OCI-LY7 (cell line): ENCODE results near the gene C17orf50. TPM values are rescaled to one million over a fixed set of nuclear protein-coding genes. Genes with fewer than 3 reads are reported as not detected.

ENCODE experiments used
- BruUV-seq: library from RNA; stranded (reverse); fragments of 400-500 nt; replicated peaks from 2 replicates; lab custom pipeline; 2021; lab: Mats Ljungman, UMichigan
- CTCF ChIA-PET: fragments of 300-600 bp; sonication (Branson Sonifier 250); formaldehyde crosslinking; loops from one replicate; lab custom pipeline; 2022; ENCODE audit warnings: antibody characterized with exemption; ENCODE audit not compliant: unreplicated experiment; lab: Charles Lee
- POLR2A ChIA-PET: fragments of 300-600 bp; sonication (Branson Sonifier 250); formaldehyde crosslinking; loops from one replicate; lab custom pipeline; 2022; ENCODE audit warnings: antibody characterized with exemption; lab: Charles Lee
- DNase-seq: peaks from one replicate; pipeline ENCODE4 v3.0.0-alpha.2; 2015; ENCODE audit warnings: low spot score
- H2AFZ ChIP-seq: fragments of 200-600 bp; sonication (generic), shearing (Covaris generic); 2 replicates; pipeline ENCODE4 v1.6.1; 2014; ENCODE audit warnings: mild to moderate bottlenecking, antibody characterized with exemption, low read length, moderate library complexity
- H3K27ac ChIP-seq: fragments of 200-600 bp; sonication (generic); 2 replicates; pipeline ENCODE4 v1.5.1; 2014; ENCODE audit warnings: mixed run types, low read depth, mild to moderate bottlenecking, moderate library complexity, low read length, inconsistent platforms; ENCODE audit not compliant: poor library complexity, severe bottlenecking
- H3K36me3 ChIP-seq: fragments of 200-600 bp; sonication (generic); 2 replicates; pipeline ENCODE4 v1.6.1; 2014; ENCODE audit warnings: mild to moderate bottlenecking, antibody characterized with exemption, low read length, moderate library complexity, mixed read lengths; ENCODE audit not compliant: insufficient read depth
- H3K4me1 ChIP-seq: fragments of 200-600 bp; sonication (generic); 2 replicates; pipeline ENCODE4 v1.5.1; 2014; ENCODE audit warnings: mild to moderate bottlenecking, low read length; ENCODE audit not compliant: insufficient read depth, poor library complexity, severe bottlenecking
- H3K4me2 ChIP-seq: fragments of 200-600 bp; sonication (generic); 2 replicates; pipeline ENCODE4 v1.6.1; 2014; ENCODE audit warnings: mild to moderate bottlenecking, low read length
- H3K4me3 ChIP-seq: fragments of 200-600 bp; sonication (generic); 2 replicates; pipeline ENCODE4 v1.5.1; 2014; ENCODE audit warnings: mild to moderate bottlenecking, low read depth, low read length; ENCODE audit not compliant: poor library complexity, severe bottlenecking
- H3K79me2 ChIP-seq: fragments of 200-600 bp; sonication (generic); 2 replicates; pipeline ENCODE4 v1.6.1; 2016; ENCODE audit warnings: low read depth, mild to moderate bottlenecking, low read length, moderate library complexity, mixed read lengths; ENCODE audit not compliant: insufficient read depth
- H3K9me2 ChIP-seq: fragments of 200-600 bp; sonication (generic); 2 replicates; pipeline ENCODE4 v1.6.1; 2016; ENCODE audit warnings: mild to moderate bottlenecking, low read length, mixed read lengths; ENCODE audit not compliant: insufficient read depth
- H3K9me3 ChIP-seq: fragments of 200-600 bp; sonication (generic); 2 replicates; pipeline ENCODE4 v1.6.1; 2014; ENCODE audit warnings: mild to moderate bottlenecking, mixed run types, low read length, mixed read lengths
- H4K20me1 ChIP-seq: fragments of 200-600 bp; sonication (generic); 2 replicates; pipeline ENCODE4 v1.6.1; 2014; ENCODE audit warnings: mild to moderate bottlenecking, antibody characterized with exemption, low read length, moderate library complexity, mixed read lengths; ENCODE audit not compliant: insufficient read depth
- CTCF ChIP-seq: fragments of 200-600 bp; sonication (generic); conservative IDR thresholded peaks from 2 replicates; pipeline ENCODE4 v1.5.1; 2014; ENCODE audit warnings: mild to moderate bottlenecking, antibody characterized with exemption, low read length, moderate library complexity, mixed read lengths
- EZH2phosphoT487 ChIP-seq: fragments of 200-600 bp; sonication (generic); IDR thresholded peaks from 2 replicates; pipeline ENCODE4 v1.6.1; 2018; ENCODE audit warnings: low read depth, borderline replicate concordance, mild to moderate bottlenecking, mixed run types, antibody characterized with exemption, low read length, moderate library complexity, mixed read lengths
- intact Hi-C: fragments of 100-400 bp; cut with micrococcal nuclease; formaldehyde crosslinking; loops from one replicate; pipeline ENCODE4 v1.10.0; 2022; ENCODE audit not compliant: unreplicated experiment
- total RNA-seq, 2 experiments: library from RNA; depleted of rRNA in 1 of 2; stranded (reverse); fragments of >200 nt in 1 of 2; shearing (Covaris generic) in 1 of 2; gene quantifications; 2 replicates each; pipeline ENCODE4 v1.2.3, GENCODE V29; 2014 to 2022

The C17orf50 gene
- total RNA-seq, 2 experiments from 2014 or later, result not detected

- no peak within 1 kb of the TSS for H2AFZ ChIP-seq
- intact Hi-C loops, result no loop called here
- DNase-seq, result no peak
- peaks cover 17% of the 10 kb centered on the region for H3K4me1 ChIP-seq
- no peaks in the 10 kb centered on the region for H4K20me1 ChIP-seq
- H3K9me2 ChIP-seq, result no peaks in the 10 kb centered on the region
- CTCF ChIA-PET, result no interaction called here
- H3K27ac ChIP-seq, result no peak within 1 kb of the TSS
- POLR2A ChIA-PET, result no interaction called here
- TF ChIP-seq EZH2phosphoT487 (no peak), CTCF (no peak)
- H3K4me2 ChIP-seq, result no peak within 1 kb of the TSS
- no TSS peak for BruUV-seq
- peaks cover 3% of the 10 kb centered on the region; the same call in 1 of the 2 replicates for H3K36me3 ChIP-seq
- H3K9me3 ChIP-seq, result no peaks in the 10 kb centered on the region
- H3K4me3 ChIP-seq, result no peak within 1 kb of the TSS
- no peaks in the 10 kb centered on the region for H3K79me2 ChIP-seq
Observed at GRCh38 chr17:35731239-35731916, 29.3 kb upstream of the C17orf50 start, which contains the start of gene RASL10B. TSS of gene RASL10B (plus strand) at chr17:35731639. CDS start at chr17:35735185, 3,546 bp downstream.

- intact Hi-C loops, result no loop called here
- H4K20me1 ChIP-seq, result no peaks in the 10 kb centered on the region
- no TSS peak for BruUV-seq
- TF ChIP-seq EZH2phosphoT487 (no peak), CTCF (no peak)
- H3K27ac ChIP-seq, result no peak overlapping the region
- ChIA-PET POLR2A (no interaction called here), CTCF (no interaction called here)
- H3K4me2 ChIP-seq, result no peak overlapping the region
- H3K4me3 ChIP-seq, result no peak overlapping the region
- H3K4me1 ChIP-seq, result peaks cover 9% of the 10 kb centered on the region
- no peaks in the 10 kb centered on the region for H3K9me2 ChIP-seq
- no peak overlapping the region for H2AFZ ChIP-seq
- H3K79me2 ChIP-seq, result no peaks in the 10 kb centered on the region
- no peaks in the 10 kb centered on the region for H3K9me3 ChIP-seq
- DNase-seq, result no peak
- H3K36me3 ChIP-seq, result no peaks in the 10 kb centered on the region
Observed at GRCh38 chr17:35731917-35732805, 28.5 kb upstream of the C17orf50 start.

- CTCF ChIA-PET, result no interaction called here
- intact Hi-C loops, result no loop called here
Observed at GRCh38 chr17:35732806-35733136, 27.9 kb upstream of the C17orf50 start.

More at GRCh38 chr17:35732806-35733136, 27.9 kb upstream of the C17orf50 start:
- H3K36me3 ChIP-seq, result no peaks in the 10 kb centered on the region
- no peak overlapping the region for H3K27ac ChIP-seq
- TF ChIP-seq CTCF, result no peak
- no peak for TF ChIP-seq EZH2phosphoT487
- DNase-seq, result no peak
- H3K4me2 ChIP-seq, result no peak overlapping the region
- no peaks in the 10 kb centered on the region for H3K9me2 ChIP-seq
- no peaks in the 10 kb centered on the region for H3K9me3 ChIP-seq
- no peak overlapping the region for H2AFZ ChIP-seq
- POLR2A ChIA-PET, result interaction anchor here (0.7 kb wide), 1 partner anchor 191 kb away, joined by 3 read pairs; no protein-coding TSS in a partner anchor
- no TSS peak for BruUV-seq
- no peaks in the 10 kb centered on the region for H3K79me2 ChIP-seq
- H4K20me1 ChIP-seq, result no peaks in the 10 kb centered on the region
- H3K4me1 ChIP-seq, result peaks cover 3% of the 10 kb centered on the region
- H3K4me3 ChIP-seq, result no peak overlapping the region
